HCT116 (cell line): ENCODE data around the gene TMEM240. TPM values are rescaled to one million over a fixed set of nuclear protein-coding genes. Genes with fewer than 3 reads are reported as not detected.

ENCODE experiments used
- ATAC-seq: fragments of 200-7000 bp; cut with Tn5 transposase; 2 replicates; pipeline ENCODE4 v1.9.1; 2020; ENCODE audit warnings: mild to moderate bottlenecking, moderate library complexity
- BruUV-seq: library from RNA; stranded (reverse); fragments of 400-500 nt; replicated peaks from 2 replicates; lab custom pipeline; 2021; lab: Mats Ljungman, UMichigan
- CTCF ChIA-PET: fragments of 300-600 bp; sonication (Branson Sonifier 250); formaldehyde crosslinking; loops from one replicate; lab custom pipeline; 2021; ENCODE audit warnings: antibody characterized with exemption; lab: Charles Lee
- POLR2A ChIA-PET: fragments of 300-600, 350-600 bp; sonication (Branson Sonifier 250); formaldehyde crosslinking; loops from one replicate; lab custom pipeline; 2021; ENCODE audit warnings: antibody characterized with exemption; lab: Charles Lee
- RAD21 ChIA-PET, 2 experiments: fragments of 300-600 bp; sonication (Branson Sonifier 250); formaldehyde crosslinking; loops; one replicate each; lab custom pipeline; 2023; ENCODE audit warnings: low total read pairs in 2 of 2; ENCODE audit not compliant: uncharacterized antibody in 2 of 2, unreplicated experiment in 2 of 2, low non-redundant PET in 1 of 2; lab: Charles Lee
- DNase-seq: peaks from one replicate; pipeline ENCODE4 v3.0.0-alpha.2; 2010; ENCODE audit warnings: low read depth, low spot score
- H2AFZ ChIP-seq: fragments of 200-600 bp; shearing (Covaris generic), sonication (generic); 2 replicates; pipeline ENCODE4 v1.6.1; 2017; ENCODE audit warnings: low read depth, mixed run types, mixed read lengths, antibody characterized with exemption, low read length; ENCODE audit not compliant: poor library complexity, severe bottlenecking
- H3K27ac ChIP-seq: 2 replicates; pipeline ENCODE4 v1.5.1; 2012; ENCODE audit warnings: low read depth, low read length
- H3K27me3 ChIP-seq: fragments of 200-600 bp; sonication (generic); 2 replicates; pipeline ENCODE4 v1.6.1; 2016; ENCODE audit warnings: mixed run types, low read length, mixed read lengths; ENCODE audit not compliant: insufficient read depth
- H3K36me3 ChIP-seq, 2 experiments: fragments of 200-500 bp in 1 of 2; fragments of 200-600 bp in 1 of 2; sonication (Bioruptor generic) in 1 of 2; sonication (generic) in 1 of 2; 2 replicates each; pipeline versions ENCODE4 v1.5.1 to v1.6.1; 2014 to 2016; ENCODE audit warnings: low read length in 2 of 2, inconsistent platforms in 1 of 2, mixed read lengths in 1 of 2, mixed run types in 1 of 2; ENCODE audit not compliant: insufficient read depth in 2 of 2, control insufficient read depth in 1 of 2
- H3K4me1 ChIP-seq, 2 experiments: fragments of 200-600 bp in 1 of 2; sonication (generic) in 1 of 2; 2 replicates each; pipeline versions ENCODE4 v1.5.1 to v1.6.1; 2012 to 2017; ENCODE audit warnings: low read length in 2 of 2, inconsistent platforms in 1 of 2, mild to moderate bottlenecking in 1 of 2, mixed read lengths in 1 of 2, mixed run types in 1 of 2, moderate library complexity in 1 of 2; ENCODE audit not compliant: insufficient read depth in 2 of 2, control insufficient read depth in 1 of 2
- H3K4me2 ChIP-seq: fragments of 200-600 bp; sonication (generic); 2 replicates; pipeline ENCODE4 v1.6.1; 2017; ENCODE audit warnings: mixed run types, low read length, mixed read lengths
- H3K4me3 ChIP-seq, 2 experiments: fragments of 200-600 bp in 1 of 2; sonication (generic) in 1 of 2; replicated peaks in 1 of 2; 2 replicates each; pipeline ENCODE4 v1.5.1; 2011 to 2016; ENCODE audit warnings: low read length in 2 of 2, control low read depth in 1 of 2, low read depth in 1 of 2, mild to moderate bottlenecking in 1 of 2, mixed read lengths in 1 of 2, mixed run types in 1 of 2
- H3K79me2 ChIP-seq: fragments of 200-600 bp; sonication (generic); 2 replicates; pipeline ENCODE4 v1.6.1; 2017; ENCODE audit warnings: mild to moderate bottlenecking, mixed run types, low read length, moderate library complexity, mixed read lengths; ENCODE audit not compliant: insufficient read depth
- H3K9ac ChIP-seq: fragments of 200-600 bp; sonication (generic); 2 replicates; pipeline ENCODE4 v1.6.1; 2016; ENCODE audit warnings: low read length, mixed read lengths
- H3K9me2 ChIP-seq: fragments of 200-600 bp; sonication (generic), shearing (Covaris generic); 2 replicates; pipeline ENCODE4 v1.6.1; 2017; ENCODE audit warnings: mixed run types, mild to moderate bottlenecking, moderate library complexity; ENCODE audit not compliant: insufficient read depth
- H3K9me3 ChIP-seq, 2 experiments: fragments of 200-500 bp in 1 of 2; fragments of 200-600 bp in 1 of 2; sonication (Bioruptor generic) in 1 of 2; sonication (generic) in 1 of 2; 2 replicates each; pipeline ENCODE4 v1.6.1; 2014 to 2017; ENCODE audit warnings: low read length in 2 of 2, mixed read lengths in 2 of 2, inconsistent platforms in 1 of 2, low read depth in 1 of 2, mild to moderate bottlenecking in 1 of 2, mixed run types in 1 of 2, moderate library complexity in 1 of 2; ENCODE audit not compliant: control insufficient read depth in 1 of 2, insufficient read depth in 1 of 2
- H4K20me1 ChIP-seq: fragments of 200-600 bp; sonication (generic), shearing (Covaris generic); 2 replicates; pipeline ENCODE4 v1.6.1; 2017; ENCODE audit warnings: mixed run types, mild to moderate bottlenecking, moderate library complexity; ENCODE audit not compliant: insufficient read depth
- EGR1 ChIP-seq: IDR thresholded peaks from 2 replicates; pipeline ENCODE4 v1.6.1; 2012; ENCODE audit warnings: low read depth
- ELF1 ChIP-seq: IDR thresholded peaks from 2 replicates; pipeline ENCODE4 v1.6.1; 2012; ENCODE audit warnings: low read depth, borderline replicate concordance
- EZH2 ChIP-seq: fragments of 200-600 bp; sonication (generic); IDR thresholded peaks from 2 replicates; pipeline ENCODE4 v1.6.1; 2017; ENCODE audit warnings: antibody characterized with exemption, mixed run types
- EZH2phosphoT487 ChIP-seq: fragments of 200-600 bp; IDR thresholded peaks from 2 replicates; pipeline ENCODE4 v1.6.1; 2018; ENCODE audit warnings: antibody characterized with exemption, borderline replicate concordance
- FOSL1 ChIP-seq: IDR thresholded peaks from 2 replicates; pipeline ENCODE4 v1.6.1; 2012; ENCODE audit warnings: low read depth
- JUND ChIP-seq: IDR thresholded peaks from 2 replicates; pipeline ENCODE4 v1.6.1; 2012
- POLR2A ChIP-seq: IDR thresholded peaks from 2 replicates; pipeline ENCODE4 v1.7.0; 2011; ENCODE audit warnings: borderline replicate concordance; ENCODE audit not compliant: insufficient read depth, insufficient read length; ENCODE audit errors: extremely low read depth
- POLR2AphosphoS5 ChIP-seq: IDR thresholded peaks from 2 replicates; pipeline ENCODE4 v1.6.1; 2011; ENCODE audit warnings: mild to moderate bottlenecking, low read depth, low read length, moderate library complexity
- RAD21 ChIP-seq: IDR thresholded peaks from 2 replicates; pipeline ENCODE4 v1.6.1; 2012; ENCODE audit warnings: low read depth, mild to moderate bottlenecking
- SIN3A ChIP-seq: IDR thresholded peaks from 2 replicates; pipeline ENCODE4 v1.6.1; 2012; ENCODE audit warnings: low read depth
- SRF ChIP-seq: IDR thresholded peaks from 2 replicates; pipeline ENCODE4 v1.6.1; 2012; ENCODE audit warnings: low read depth
- TCF7L2 ChIP-seq: IDR thresholded peaks from 2 replicates; pipeline ENCODE4 v1.7.0; 2011; ENCODE audit warnings: borderline replicate concordance, inconsistent platforms; ENCODE audit not compliant: insufficient read depth, insufficient read length; ENCODE audit errors: extremely low read depth
- YY1 ChIP-seq: IDR thresholded peaks from 2 replicates; pipeline ENCODE4 v1.6.1; 2011; ENCODE audit warnings: low read length, low read depth, moderate library complexity, mild to moderate bottlenecking; ENCODE audit not compliant: insufficient replicate concordance; ENCODE audit errors: extremely low read depth
- ZBTB33 ChIP-seq: IDR thresholded peaks from 2 replicates; pipeline ENCODE4 v1.6.1; 2011; ENCODE audit warnings: mild to moderate bottlenecking, low read length, moderate library complexity; ENCODE audit not compliant: insufficient replicate concordance; ENCODE audit errors: extremely low read depth
- ZNF274 ChIP-seq: fragments of 200-500 bp; sonication (Bioruptor generic); IDR thresholded peaks from 2 replicates; pipeline ENCODE4 v1.6.1; 2014; ENCODE audit warnings: mild to moderate bottlenecking, low read depth, low read length, inconsistent platforms
- intact Hi-C: fragments of 100-400 bp; cut with micrococcal nuclease; formaldehyde crosslinking; loops from 2 replicates; pipeline ENCODE4 v1.10.0; 2022
- total RNA-seq: library from RNA; stranded (reverse); gene quantifications from one replicate; pipeline ENCODE4 v1.2.1, GENCODE V29; 2021; ENCODE audit not compliant: unreplicated experiment

The TMEM240 gene
- total RNA-seq, 1 experiment from 2014 or later, result 2.3 TPM

GRCh38 chr1:1567891-1568291 lies 27.5 kb upstream of the TMEM240 start:
- no TSS peak for BruUV-seq
- Histone ChIP-seq H3K27ac (no peak overlapping the region), H4K20me1 (peaks cover 40% of the 10 kb centered on the region; the same call in 1 of the 2 replicates), H3K4me3 (no peak overlapping the region), H2AFZ (no peak overlapping the region), H3K9me3 (no peaks in the 10 kb centered on the region), H3K36me3 (peaks cover 12 to 44% of the 10 kb centered on the region in 2 experiments), H3K9me2 (no peaks in the 10 kb centered on the region), H3K4me1 (peaks cover 4 to 5% of the 10 kb centered on the region in 2 experiments), H3K4me2 (no peak overlapping the region), H3K9ac (no peak overlapping the region), H3K27me3 (no peaks in the 10 kb centered on the region), H3K79me2 (peaks cover 100% of the 10 kb centered on the region)
- intact Hi-C loops, result no loop called here
- CTCF ChIA-PET, result no interaction called here
- ATAC-seq (no peak), DNase-seq (no peak)
- POLR2A ChIA-PET, result no interaction called here
- TF ChIP-seq EZH2phosphoT487 (no peak), POLR2A (no peak), YY1 (no peak), SRF (no peak), FOSL1 (no peak), EGR1 (no peak), SIN3A (no peak), RAD21 (no peak)
- RAD21 ChIA-PET, result no interaction called here

GRCh38 chr1:1567152-1567875 lies 26.9 kb upstream of the TMEM240 start:
- ATAC-seq, result no peak
- TF ChIP-seq SIN3A (no peak), POLR2AphosphoS5 (no peak), EZH2 (no peak), SRF (no peak), ELF1 (no peak), POLR2A (no peak), EZH2phosphoT487 (no peak), TCF7L2 (no peak), RAD21 (no peak), ZBTB33 (no peak), JUND (no peak), EGR1 (no peak), YY1 (no peak), ZNF274 (no peak)

More at GRCh38 chr1:1567152-1567875, 26.9 kb upstream of the TMEM240 start:
- H3K27me3 ChIP-seq, result no peaks in the 10 kb centered on the region
- no peaks in the 10 kb centered on the region for H3K9me2 ChIP-seq
- BruUV-seq, result no TSS peak
- H3K79me2 ChIP-seq, result peaks cover 100% of the 10 kb centered on the region
- ChIA-PET RAD21 (no interaction called here), CTCF (no interaction called here), POLR2A (no interaction called here)
- H3K4me3 ChIP-seq, result no peak overlapping the region
- H3K27ac ChIP-seq, result no peak overlapping the region; the same call in 1 of the 2 replicates
- H3K4me2 ChIP-seq, result no peak overlapping the region
- intact Hi-C loops, result no loop called here
- no peaks in the 10 kb centered on the region for H3K9me3 ChIP-seq
- no peaks in the 10 kb centered on the region for H3K4me1 ChIP-seq
- no peak overlapping the region for H3K9ac ChIP-seq
- no peak overlapping the region for H2AFZ ChIP-seq
- no peak for DNase-seq
- H3K36me3 ChIP-seq, result peaks cover 12 to 45% of the 10 kb centered on the region in 2 experiments
- peaks cover 40% of the 10 kb centered on the region; the same call in 1 of the 2 replicates for H4K20me1 ChIP-seq
